Measurements from ENCODE around the gene LDB2. TPM values are rescaled to one million over a fixed set of nuclear protein-coding genes. Genes with fewer than 3 reads are reported as not detected.

The LDB2 gene
- total and polyA plus RNA-seq, 4 donors = 11.0 to 128 (median 55.7) TPM

GRCh38 chr4:16859031-16859430, 39.4 kb downstream of the LDB2 start:
- Histone ChIP-seq H3K36me3 (ENCODE audit: control insufficient read depth in 1 of 2, insufficient read depth in 2 of 2, low read length in 1 of 2) (no peaks in the 10 kb centered on the region), H3K27me3 (ENCODE audit: control insufficient read depth in 1 of 2, insufficient read depth in 2 of 2, low read length in 1 of 2) (peaks cover 0 to 2% of the 10 kb centered on the region in 2 donors), H3K9me3 (ENCODE audit: control insufficient read depth, low read length) (no peaks in the 10 kb centered on the region), H3K27ac (ENCODE audit: low read depth in 1 of 2, low read length in 2 of 2) (no peak overlapping the region), H3K4me3 (ENCODE audit: low read length in 2 of 2) (no peak overlapping the region), H3K4me1 (ENCODE audit: control insufficient read depth in 1 of 2, insufficient read depth in 2 of 2, low read length in 2 of 2) (no peaks in the 10 kb centered on the region)
- no peak for DNase-seq
- ATAC-seq (ENCODE audit: low FRiP score) = no peak
- 67 to 77% methylated on average over 4 of the region's 4 CpGs for WGBS, 2 donors
- intact Hi-C loops (cut with DNase I) = no loop called here

GRCh38 chr4:16858275-16858752, 40.1 kb downstream of the LDB2 start:
- intact Hi-C loops (cut with DNase I) = no loop called here
- H3K4me3 ChIP-seq (ENCODE audit: low read length in 2 of 2) = no peak overlapping the region

GRCh38 chr4:16857425-16857824, 41.0 kb downstream of the LDB2 start:
- no peaks in the 10 kb centered on the region for H3K36me3 ChIP-seq (ENCODE audit: control insufficient read depth in 1 of 2, insufficient read depth in 2 of 2, low read length in 1 of 2)
- 90 to 92% methylated on average over 5 of the region's 5 CpGs for WGBS, 2 donors
- no peak overlapping the region for H3K27ac ChIP-seq (ENCODE audit: low read depth in 1 of 2, low read length in 2 of 2)
- ATAC-seq (ENCODE audit: low FRiP score) (no peak), DNase-seq (no peak)
- no peak overlapping the region for H3K4me3 ChIP-seq (ENCODE audit: low read length in 2 of 2)
- no peaks in the 10 kb centered on the region for H3K9me3 ChIP-seq (ENCODE audit: control insufficient read depth, low read length)
- intact Hi-C loops (cut with DNase I) = no loop called here
- no peaks in the 10 kb centered on the region for H3K27me3 ChIP-seq (ENCODE audit: control insufficient read depth in 1 of 2, insufficient read depth in 2 of 2, low read length in 1 of 2)
- H3K4me1 ChIP-seq (ENCODE audit: control insufficient read depth in 1 of 2, insufficient read depth in 2 of 2, low read length in 2 of 2) = no peaks in the 10 kb centered on the region

More at GRCh38 chr4:16858275-16858752, 40.1 kb downstream of the LDB2 start:
- ATAC-seq (ENCODE audit: low FRiP score) (peak; percentile 39), DNase-seq (no peak)
- 70 to 72% methylated on average over 9 of the region's 9 CpGs for WGBS, 2 donors
- H3K27ac ChIP-seq (ENCODE audit: low read depth in 1 of 2, low read length in 2 of 2) = no peak overlapping the region
- no peaks in the 10 kb centered on the region for H3K4me1 ChIP-seq (ENCODE audit: control insufficient read depth in 1 of 2, insufficient read depth in 2 of 2, low read length in 2 of 2)
- H3K9me3 ChIP-seq (ENCODE audit: control insufficient read depth, low read length) = no peaks in the 10 kb centered on the region
- peaks cover 0 to 2% of the 10 kb centered on the region in 2 donors for H3K27me3 ChIP-seq (ENCODE audit: control insufficient read depth in 1 of 2, insufficient read depth in 2 of 2, low read length in 1 of 2)
- H3K36me3 ChIP-seq (ENCODE audit: control insufficient read depth in 1 of 2, insufficient read depth in 2 of 2, low read length in 1 of 2) = no peaks in the 10 kb centered on the region

GRCh38 chr4:16853640-16854039, 44.8 kb downstream of the LDB2 start:
- Histone ChIP-seq H3K36me3 (ENCODE audit: control insufficient read depth in 1 of 2, insufficient read depth in 2 of 2, low read length in 1 of 2) (no peaks in the 10 kb centered on the region), H3K27ac (ENCODE audit: low read depth in 1 of 2, low read length in 2 of 2) (no peak overlapping the region), H3K9me3 (ENCODE audit: control insufficient read depth, low read length) (no peaks in the 10 kb centered on the region), H3K4me1 (ENCODE audit: control insufficient read depth in 1 of 2, insufficient read depth in 2 of 2, low read length in 2 of 2) (no peaks in the 10 kb centered on the region), H3K4me3 (ENCODE audit: low read length in 2 of 2) (no peak overlapping the region), H3K27me3 (ENCODE audit: control insufficient read depth in 1 of 2, insufficient read depth in 2 of 2, low read length in 1 of 2) (no peaks in the 10 kb centered on the region)
- no peak for ATAC-seq (ENCODE audit: low FRiP score)
- 97% methylated on average over 2 of the region's 2 CpGs for WGBS, 2 donors
- intact Hi-C loops (cut with DNase I) = no loop called here
- no peak for DNase-seq

- intact Hi-C loops (cut with DNase I) = no loop called here
- no peaks in the 10 kb centered on the region for H3K36me3 ChIP-seq (ENCODE audit: control insufficient read depth in 1 of 2, insufficient read depth in 2 of 2, low read length in 1 of 2)
- ATAC-seq (ENCODE audit: low FRiP score) = no peak
- H3K9me3 ChIP-seq (ENCODE audit: control insufficient read depth, low read length) = no peaks in the 10 kb centered on the region
- no peaks in the 10 kb centered on the region for H3K4me1 ChIP-seq (ENCODE audit: control insufficient read depth in 1 of 2, insufficient read depth in 2 of 2, low read length in 2 of 2)
- no peaks in the 10 kb centered on the region for H3K27me3 ChIP-seq (ENCODE audit: control insufficient read depth in 1 of 2, insufficient read depth in 2 of 2, low read length in 1 of 2)
- H3K4me3 ChIP-seq (ENCODE audit: low read length in 2 of 2) = no peak overlapping the region
- H3K27ac ChIP-seq (ENCODE audit: low read depth in 1 of 2, low read length in 2 of 2) = no peak overlapping the region
- no peak for DNase-seq
Measured at GRCh38 chr4:16852644-16853043, 45.8 kb downstream of the LDB2 start.

- no peak for ATAC-seq (ENCODE audit: low FRiP score)
- DNase-seq = no peak
- H3K36me3 ChIP-seq (ENCODE audit: control insufficient read depth in 1 of 2, insufficient read depth in 2 of 2, low read length in 1 of 2) = no peaks in the 10 kb centered on the region
- 86 to 90% methylated on average over 2 of the region's 2 CpGs for WGBS, 2 donors
- H3K9me3 ChIP-seq (ENCODE audit: control insufficient read depth, low read length) = no peaks in the 10 kb centered on the region
- intact Hi-C loops (cut with DNase I) = no loop called here
- no peaks in the 10 kb centered on the region for H3K4me1 ChIP-seq (ENCODE audit: control insufficient read depth in 1 of 2, insufficient read depth in 2 of 2, low read length in 2 of 2)
- no peak overlapping the region for H3K27ac ChIP-seq (ENCODE audit: low read depth in 1 of 2, low read length in 2 of 2)
- H3K4me3 ChIP-seq (ENCODE audit: low read length in 2 of 2) = no peak overlapping the region
- no peaks in the 10 kb centered on the region for H3K27me3 ChIP-seq (ENCODE audit: control insufficient read depth in 1 of 2, insufficient read depth in 2 of 2, low read length in 1 of 2)
Measured at GRCh38 chr4:16852228-16852627, 46.2 kb downstream of the LDB2 start.

- intact Hi-C loops (cut with DNase I) = no loop called here
Measured at GRCh38 chr4:16846540-16847117, 51.8 kb downstream of the LDB2 start.

GRCh38 chr4:16844816-16845586, 53.4 kb downstream of the LDB2 start:
- H3K4me1 ChIP-seq (ENCODE audit: control insufficient read depth in 1 of 2, insufficient read depth in 2 of 2, low read length in 2 of 2) = no peaks in the 10 kb centered on the region
- intact Hi-C loops (cut with DNase I) = no loop called here
- no peaks in the 10 kb centered on the region for H3K36me3 ChIP-seq (ENCODE audit: control insufficient read depth in 1 of 2, insufficient read depth in 2 of 2, low read length in 1 of 2)
- no peak for ATAC-seq (ENCODE audit: low FRiP score)
- WGBS, 2 donors = 79 to 84% methylated on average over 6 of the region's 6 CpGs
- H3K27ac ChIP-seq (ENCODE audit: low read depth in 1 of 2, low read length in 2 of 2) = no peak overlapping the region
- no peak for DNase-seq
- peaks cover 2% of the 10 kb centered on the region for H3K9me3 ChIP-seq (ENCODE audit: control insufficient read depth, low read length)
- no peaks in the 10 kb centered on the region for H3K27me3 ChIP-seq (ENCODE audit: control insufficient read depth in 1 of 2, insufficient read depth in 2 of 2, low read length in 1 of 2)
- H3K4me3 ChIP-seq (ENCODE audit: low read length in 2 of 2) = no peak overlapping the region

More at GRCh38 chr4:16846540-16847117, 51.8 kb downstream of the LDB2 start:
- Histone ChIP-seq H3K36me3 (ENCODE audit: control insufficient read depth in 1 of 2, insufficient read depth in 2 of 2, low read length in 1 of 2) (no peaks in the 10 kb centered on the region), H3K4me1 (ENCODE audit: control insufficient read depth in 1 of 2, insufficient read depth in 2 of 2, low read length in 2 of 2) (no peaks in the 10 kb centered on the region), H3K9me3 (ENCODE audit: control insufficient read depth, low read length) (peaks cover 2% of the 10 kb centered on the region), H3K27ac (ENCODE audit: low read depth in 1 of 2, low read length in 2 of 2) (no peak overlapping the region), H3K4me3 (ENCODE audit: low read length in 2 of 2) (no peak overlapping the region), H3K27me3 (ENCODE audit: control insufficient read depth in 1 of 2, insufficient read depth in 2 of 2, low read length in 1 of 2) (no peaks in the 10 kb centered on the region)
- ATAC-seq (ENCODE audit: low FRiP score) = no peak
- DNase-seq = no peak
- 96 to 97% methylated on average over 2 of the region's 2 CpGs for WGBS, 2 donors
